Transverse colon (tissue), 4 donors: ENCODE data around the gene KIF16B.

ENCODE experiments used
- EP300 ChIP-seq: sonication (generic); formaldehyde crosslinking; IDR thresholded peaks from one replicate; pipeline ENCODE4 v1.6.1; 2017; ENCODE audit warnings: antibody characterized with exemption, low read depth
- POLR2A ChIP-seq: fragments of 450-650 bp; IDR thresholded peaks from one replicate; pipeline ENCODE4 v1.6.1; 2016; ENCODE audit warnings: antibody characterized with exemption, mild to moderate bottlenecking, moderate library complexity
- POLR2AphosphoS5 ChIP-seq, 3 donors: sonication (generic); formaldehyde crosslinking; IDR thresholded peaks; one replicate each; pipeline ENCODE4 v1.6.1; 2016; ENCODE audit warnings: antibody characterized with exemption in 3 of 3
- TF ChIP-seq, protein P1 (sequence below), 5 experiments: fragments of 200-600 bp in 3 of 5; fragments of 450-650 bp in 2 of 5; sonication (generic) in 3 of 5; IDR thresholded peaks; 1 replicate in 2 of 5; 2 replicates in 3 of 5; pipeline ENCODE4 v1.5.1; 2016 to 2017; ENCODE audit warnings: antibody characterized with exemption in 5 of 5, inconsistent platforms in 3 of 5, mild to moderate bottlenecking in 2 of 5, moderate library complexity in 1 of 5

DNA sequence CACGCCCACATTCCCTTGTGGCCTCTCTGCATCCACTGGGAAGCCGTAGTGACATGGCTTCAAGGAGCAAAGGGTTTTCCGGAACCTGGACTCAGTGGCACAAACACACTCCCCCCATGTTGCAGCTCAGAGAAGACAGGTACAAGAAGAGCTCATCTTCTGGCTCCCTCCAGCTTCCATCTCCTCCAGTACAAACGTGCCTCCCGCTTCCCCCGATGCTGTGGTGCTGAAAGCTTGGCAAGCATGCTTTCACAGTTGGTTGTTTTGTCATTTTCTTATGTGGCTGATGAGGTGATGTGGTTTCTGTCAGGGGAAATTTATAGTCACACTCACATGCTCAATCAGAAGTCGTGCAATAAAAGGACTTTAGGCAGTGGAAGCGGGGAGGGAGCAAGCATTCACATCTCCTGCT is 258.5 kb downstream of the KIF16B start:
- no peak for TF ChIP-seq POLR2AphosphoS5 (IDR thresholded peaks at IDR 0.05)
- TF ChIP-seq, protein P1, sequence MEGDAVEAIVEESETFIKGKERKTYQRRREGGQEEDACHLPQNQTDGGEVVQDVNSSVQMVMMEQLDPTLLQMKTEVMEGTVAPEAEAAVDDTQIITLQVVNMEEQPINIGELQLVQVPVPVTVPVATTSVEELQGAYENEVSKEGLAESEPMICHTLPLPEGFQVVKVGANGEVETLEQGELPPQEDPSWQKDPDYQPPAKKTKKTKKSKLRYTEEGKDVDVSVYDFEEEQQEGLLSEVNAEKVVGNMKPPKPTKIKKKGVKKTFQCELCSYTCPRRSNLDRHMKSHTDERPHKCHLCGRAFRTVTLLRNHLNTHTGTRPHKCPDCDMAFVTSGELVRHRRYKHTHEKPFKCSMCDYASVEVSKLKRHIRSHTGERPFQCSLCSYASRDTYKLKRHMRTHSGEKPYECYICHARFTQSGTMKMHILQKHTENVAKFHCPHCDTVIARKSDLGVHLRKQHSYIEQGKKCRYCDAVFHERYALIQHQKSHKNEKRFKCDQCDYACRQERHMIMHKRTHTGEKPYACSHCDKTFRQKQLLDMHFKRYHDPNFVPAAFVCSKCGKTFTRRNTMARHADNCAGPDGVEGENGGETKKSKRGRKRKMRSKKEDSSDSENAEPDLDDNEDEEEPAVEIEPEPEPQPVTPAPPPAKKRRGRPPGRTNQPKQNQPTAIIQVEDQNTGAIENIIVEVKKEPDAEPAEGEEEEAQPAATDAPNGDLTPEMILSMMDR (IDR thresholded peaks at IDR 0.05), result no peak
- TF ChIP-seq EP300, result no peak
- TF ChIP-seq POLR2A, result no peak
